COLO668 (cell line): ENCODE results near the gene PLCB3.
"Not testable (repeated sequence)": the region's sequence is repeated elsewhere in the genome, so short reads cannot be mapped to it uniquely, and the experiment has no call there.

Experiments used
- DNase-seq: peaks from one replicate; lab custom pipeline; 2025; ENCODE audit not compliant: unreplicated experiment; lab: John Stamatoyannopoulos, UW

PLCB3 gene

DNA sequence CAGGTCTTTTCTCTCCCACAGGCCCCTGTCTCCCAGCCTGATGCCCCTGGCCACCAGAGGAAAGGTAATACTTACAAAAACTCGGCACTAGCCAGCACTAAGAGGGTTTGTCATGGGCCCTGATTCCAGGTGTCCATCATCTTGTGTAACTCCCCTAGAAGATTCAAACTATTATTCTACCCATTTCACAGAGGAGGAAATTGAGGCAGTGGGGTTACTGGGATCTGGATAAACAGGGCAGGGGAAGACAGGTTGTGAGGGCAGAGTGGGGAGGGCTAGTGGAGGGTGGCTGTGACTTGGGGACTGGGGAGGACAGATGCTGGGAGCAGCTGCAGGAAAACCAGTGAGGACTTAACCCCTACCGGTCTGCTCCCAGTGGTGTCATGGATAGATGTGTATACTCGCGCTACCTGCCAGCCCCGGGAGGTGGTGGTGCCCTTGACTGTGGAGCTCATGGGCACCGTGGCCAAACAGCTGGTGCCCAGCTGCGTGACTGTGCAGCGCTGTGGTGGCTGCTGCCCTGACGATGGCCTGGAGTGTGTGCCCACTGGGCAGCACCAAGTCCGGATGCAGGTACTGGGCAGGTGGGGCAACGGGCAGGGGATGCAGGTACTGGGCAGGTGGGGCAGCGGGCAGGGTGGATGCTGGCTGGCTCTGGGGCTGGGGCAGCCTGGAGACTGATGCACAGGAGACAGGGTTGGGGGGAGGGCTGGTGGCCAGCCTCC, 15.7 kb upstream of the PLCB3 start:
- DNase-seq = peak; percentile 67

- peak; percentile 96 for DNase-seq
Measured at GRCh38 chr11:64237484-64237951, 13.8 kb upstream of the PLCB3 start.

GRCh38 chr11:64238076-64238475, 13.3 kb upstream of the PLCB3 start:
- DNase-seq = peak; percentile 66

DNA sequence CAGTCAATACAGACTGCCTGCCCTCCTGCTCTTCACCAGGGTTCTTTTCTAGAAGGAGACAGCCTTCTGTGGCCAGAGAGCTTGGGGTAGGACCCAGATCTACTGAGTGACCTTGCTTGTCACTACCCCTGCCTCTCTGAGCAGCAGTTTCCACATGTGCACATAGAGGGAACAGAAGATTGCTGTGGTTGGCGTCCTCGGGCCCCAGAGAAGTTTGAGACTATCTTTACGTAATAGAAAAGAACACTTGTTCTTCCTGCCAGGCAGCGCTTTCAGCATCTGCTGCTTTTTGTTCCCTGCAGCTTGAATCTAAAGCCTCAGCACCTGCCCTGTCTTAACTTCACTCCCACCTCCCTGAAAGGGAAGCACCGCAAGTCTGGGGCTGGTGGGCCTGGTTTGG, 12.3 kb upstream of the PLCB3 start:
- no peak for DNase-seq

GRCh38 chr11:64239662-64240434, 11.5 kb upstream of the PLCB3 start:
- DNase-seq = peak; percentile 80

- DNase-seq = peak; percentile 99
Measured at GRCh38 chr11:64240435-64241240, 10.7 kb upstream of the PLCB3 start, which contains the start of gene FKBP2. FKBP2 (plus strand) TSS chr11:64241095; CDS start chr11:64242388, 1,293 bp downstream.

GRCh38 chr11:64241241-64241490, 10.2 kb upstream of the PLCB3 start:
- peak; percentile 99 for DNase-seq

GRCh38 chr11:64241491-64242374, 9.6 kb upstream of the PLCB3 start:
- peak; percentile 56 for DNase-seq

DNA sequence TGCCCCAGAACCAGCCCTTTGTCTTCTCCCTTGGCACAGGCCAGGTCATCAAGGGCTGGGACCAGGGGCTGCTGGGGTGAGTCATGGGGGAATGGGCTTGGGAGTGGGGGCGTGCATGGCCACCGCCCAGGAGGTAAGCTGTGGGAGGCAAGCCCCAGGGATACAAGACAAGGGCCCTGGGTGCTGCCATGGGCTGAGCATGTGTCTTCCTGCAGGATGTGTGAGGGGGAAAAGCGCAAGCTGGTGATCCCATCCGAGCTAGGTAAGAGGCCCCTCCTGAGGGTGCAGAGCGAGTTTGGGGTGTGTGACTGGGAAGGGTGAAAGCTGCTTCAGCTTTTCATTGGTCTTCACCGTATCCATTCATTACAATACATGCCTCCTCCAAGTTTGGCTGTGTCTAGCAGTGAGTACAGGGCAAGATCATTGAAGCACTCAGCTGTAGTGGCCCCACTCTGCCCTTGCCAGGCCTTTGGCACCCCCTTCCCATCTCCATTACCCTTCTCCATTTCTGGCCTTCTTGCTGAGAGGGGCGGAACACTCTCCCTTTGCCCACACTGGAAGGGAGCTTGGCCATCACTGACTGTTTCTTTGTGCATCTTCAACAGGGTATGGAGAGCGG, 8.0 kb upstream of the PLCB3 start:
- no peak for DNase-seq

DNA sequence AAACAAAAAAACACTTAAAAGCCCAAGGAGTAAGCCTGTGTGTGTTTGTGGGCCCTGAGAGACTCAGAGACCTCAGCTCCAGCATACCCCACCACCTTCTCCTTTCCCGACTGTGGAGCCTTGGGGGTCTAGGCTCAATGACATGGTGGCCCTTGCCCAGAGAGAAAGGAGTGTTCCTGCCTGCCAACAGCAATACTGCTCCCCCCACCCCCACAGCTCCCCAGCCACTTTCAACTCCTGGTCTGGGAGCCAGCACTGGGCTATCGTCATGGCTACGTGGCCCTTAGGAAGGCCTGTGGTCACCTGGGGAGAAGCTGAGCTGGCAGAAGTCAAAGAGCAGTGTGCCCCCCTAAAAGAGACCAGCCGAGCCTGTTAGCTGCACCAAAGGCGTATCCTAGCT, 7.2 kb upstream of the PLCB3 start:
- DNase-seq = no peak

- no peak for DNase-seq
Measured at GRCh38 chr11:64244966-64245365, 6.4 kb upstream of the PLCB3 start.

GRCh38 chr11:64245401-64245796, 5.9 kb upstream of the PLCB3 start:
- DNase-seq = peak; percentile 84

GRCh38 chr11:64245797-64246620, 5.3 kb upstream of the PLCB3 start:
- peak; percentile 85 for DNase-seq

- DNase-seq = not testable (repeated sequence)
Measured at GRCh38 chr11:64246621-64246870, 4.8 kb upstream of the PLCB3 start.

DNA sequence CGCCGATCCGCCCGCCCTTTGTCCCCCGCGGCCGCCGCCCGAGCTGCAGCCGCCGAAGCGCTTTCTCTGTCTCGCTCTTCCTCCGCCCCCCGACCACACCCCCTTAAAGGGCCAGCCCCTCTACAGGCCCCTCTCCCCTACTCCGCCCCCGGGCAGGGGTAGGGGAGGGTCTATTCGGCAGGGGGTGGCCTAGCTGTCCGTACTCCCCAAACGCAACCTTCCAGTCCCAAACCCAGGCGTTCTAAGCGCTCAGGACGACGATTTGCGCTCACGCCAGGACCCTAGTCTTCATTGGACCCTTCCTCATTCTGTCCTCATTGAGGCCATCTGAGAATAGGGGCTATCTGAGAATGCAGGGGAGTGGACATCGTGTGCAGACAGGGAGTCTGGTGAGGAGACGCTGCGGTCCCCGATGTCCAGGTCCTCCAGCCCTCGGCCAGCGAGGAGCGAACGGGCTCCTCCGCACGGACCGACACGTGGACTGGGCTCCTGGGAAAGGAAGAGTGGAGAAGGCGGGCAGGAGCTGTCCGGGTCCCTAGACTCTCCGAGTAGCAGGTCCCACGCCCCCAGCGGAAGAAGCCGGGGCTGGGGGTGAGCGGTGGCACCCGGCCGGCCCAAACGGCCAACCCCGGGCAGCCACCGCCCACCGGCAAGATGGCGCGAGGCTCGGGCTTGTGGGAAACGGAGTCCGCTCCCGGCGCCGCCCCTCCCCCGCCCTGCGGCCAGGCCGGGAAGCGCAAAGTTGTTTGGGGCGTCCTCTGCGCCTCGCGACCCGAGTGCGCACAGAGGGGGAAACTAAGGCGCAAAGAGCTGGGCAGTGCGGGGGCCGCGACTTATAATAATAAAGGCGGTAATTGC, 4.2 kb upstream of the PLCB3 start, which contains the start of gene PPP1R14B:
PPP1R14B (minus strand) TSS at position 73 of the 858 bp plus-strand sequence. CDS start 270 bp downstream, outside the sequence.
- DNase-seq = peak; percentile 92

DNA sequence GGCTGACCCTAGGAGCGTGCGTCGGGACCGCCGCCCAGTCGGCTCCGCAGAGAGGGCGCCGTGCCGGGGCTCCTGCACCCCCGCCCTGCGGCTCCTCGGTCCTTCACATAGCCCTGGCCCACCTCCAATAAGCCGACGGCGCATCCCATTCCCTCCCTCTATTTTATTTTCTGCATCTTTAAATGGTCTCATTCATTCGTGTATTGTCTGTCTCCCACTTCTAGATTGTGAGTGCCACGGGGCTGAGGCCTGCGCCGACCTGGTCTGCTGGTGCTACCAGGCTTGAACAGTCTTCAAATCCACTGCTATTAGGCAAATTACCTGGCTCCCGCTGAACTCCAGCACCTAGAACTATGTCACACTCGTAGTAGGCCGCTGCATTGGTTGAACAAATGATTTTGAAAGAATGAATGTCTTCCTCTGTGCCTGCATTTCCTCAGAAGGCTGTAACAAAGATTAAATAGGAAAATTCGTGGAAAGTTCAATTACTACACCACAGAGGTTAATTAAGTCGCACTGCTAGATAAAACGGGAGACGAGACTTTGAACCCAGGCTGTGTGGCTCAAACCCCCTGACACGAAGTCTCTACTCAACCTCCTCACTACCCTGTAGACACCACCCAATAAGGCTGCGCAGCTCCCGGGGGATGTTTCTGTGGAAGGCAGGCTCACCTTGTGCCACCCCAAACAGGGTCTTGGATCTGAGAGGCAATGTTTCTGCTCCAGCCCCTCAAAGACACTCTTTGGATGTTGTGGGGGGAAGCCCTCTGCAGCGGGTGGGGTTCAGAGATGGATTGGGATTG, 3.4 kb upstream of the PLCB3 start:
- DNase-seq = no peak

DNA sequence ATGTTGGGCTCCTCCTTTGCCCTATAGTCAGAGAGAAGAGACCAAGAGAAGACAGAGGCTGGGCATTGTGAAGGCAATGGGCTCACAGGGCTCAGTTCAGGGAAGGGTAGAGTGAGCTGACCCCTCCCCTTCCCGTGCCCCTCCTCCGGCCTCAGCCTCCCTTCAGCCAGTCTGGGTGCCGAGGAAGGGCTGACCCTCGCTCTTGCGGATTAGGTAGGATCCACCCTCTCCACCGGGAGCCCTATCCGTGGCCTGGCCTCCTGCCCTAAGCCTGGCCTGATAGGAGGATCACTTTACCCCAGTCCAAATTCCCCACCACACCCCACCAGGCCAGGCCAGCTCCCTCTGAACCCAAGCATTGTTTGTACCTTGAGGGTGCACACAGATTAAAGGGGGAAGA, 2.8 kb upstream of the PLCB3 start:
- DNase-seq = no peak

- DNase-seq = no peak
Measured at GRCh38 chr11:64249038-64249437, 2.3 kb upstream of the PLCB3 start.
